SH-SY5Y (cell line): ENCODE measurements around the gene ZNRF1.

ENCODE experiments used
- GATA2 ChIP-seq: IDR thresholded peaks from 2 replicates; pipeline ENCODE4 v1.6.1; 2011; ENCODE audit warnings: mild to moderate bottlenecking, low read depth, low read length
- GATA3 ChIP-seq: IDR thresholded peaks from 2 replicates; pipeline ENCODE4 v1.6.1; 2011; ENCODE audit warnings: low read depth, mild to moderate bottlenecking, low read length, moderate library complexity

ZNRF1 gene

GRCh38 chr16:75086281-75086680, 87.5 kb downstream of the ZNRF1 start:
- TF ChIP-seq GATA2, result no peak
- TF ChIP-seq GATA3, result no peak

DNA sequence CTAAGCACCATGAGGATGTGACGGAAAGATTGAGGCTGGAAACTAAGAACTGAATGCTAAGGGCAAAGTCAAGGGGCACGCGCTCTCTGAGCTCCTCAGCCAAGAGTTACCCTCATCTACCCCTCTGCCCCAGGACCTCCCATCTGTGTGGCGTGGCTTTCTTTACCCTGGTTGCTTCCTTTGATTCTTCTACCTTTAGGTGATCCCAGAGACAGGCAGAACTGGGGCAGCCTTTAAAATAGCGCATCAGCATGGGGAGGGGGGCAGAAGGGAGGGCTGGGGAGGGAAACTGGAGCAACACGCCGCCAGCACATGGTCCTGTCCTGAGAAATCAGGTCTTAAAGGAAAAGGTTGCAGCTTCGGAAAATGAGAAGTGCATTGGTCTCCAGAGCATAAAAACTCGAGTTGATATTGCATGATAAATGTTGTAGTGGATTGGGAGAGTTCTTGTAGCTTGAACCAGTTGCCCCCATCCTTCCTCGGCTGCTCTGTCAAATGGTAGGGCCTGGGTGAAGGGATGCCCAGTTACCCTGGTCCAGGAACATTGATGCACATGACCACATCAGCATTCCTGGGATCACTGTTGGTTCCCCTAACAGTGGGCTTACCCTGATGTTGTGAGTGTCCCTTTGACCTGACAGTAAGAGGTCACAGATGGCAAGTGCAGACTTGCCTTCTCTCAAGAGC, 88.0 kb downstream of the ZNRF1 start:
- TF ChIP-seq GATA3 (no peak), GATA2 (no peak)

GRCh38 chr16:75087375-75087979, 88.7 kb downstream of the ZNRF1 start:
- TF ChIP-seq GATA2 (no peak), GATA3 (no peak)

DNA sequence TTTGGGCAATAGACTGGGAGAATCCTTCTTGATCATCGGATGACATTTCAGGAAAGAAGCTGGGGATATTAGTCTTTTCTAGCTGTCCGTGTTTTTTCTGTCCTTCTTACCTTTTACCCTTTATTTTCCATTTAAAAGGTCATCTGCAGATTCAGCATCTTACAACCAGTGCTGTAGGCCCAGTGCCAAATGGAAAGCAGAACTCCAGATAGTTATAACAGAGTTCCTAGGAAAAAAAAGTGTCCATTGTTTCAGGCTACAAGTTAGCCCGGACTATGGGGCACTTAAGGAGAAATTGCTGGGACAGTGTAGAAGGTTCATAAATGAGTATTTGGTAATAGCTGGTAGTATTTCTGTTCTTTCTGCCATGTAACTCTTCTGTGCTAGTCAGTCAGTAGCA, 89.4 kb downstream of the ZNRF1 start:
- TF ChIP-seq GATA3 (no peak), GATA2 (no peak)

DNA sequence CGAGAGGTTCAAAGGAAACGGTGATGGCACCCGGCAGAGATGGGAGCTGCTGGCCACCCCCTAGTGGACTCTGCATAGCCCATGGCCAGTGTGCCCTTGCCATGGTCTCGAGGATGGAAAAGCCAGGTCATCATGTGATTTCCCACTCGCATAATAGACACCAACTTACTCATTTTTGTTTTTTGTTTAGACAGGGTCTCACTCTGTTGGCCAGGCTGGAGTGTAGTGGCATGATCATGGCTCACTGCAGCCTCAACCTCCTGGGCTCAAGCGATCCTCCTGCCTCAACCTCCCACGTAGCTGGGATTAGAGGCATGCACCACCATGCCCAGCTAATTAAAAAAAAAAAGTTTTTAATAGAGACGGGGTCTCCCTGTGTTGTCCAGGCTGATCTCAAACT, 90.1 kb downstream of the ZNRF1 start:
- TF ChIP-seq GATA2 (no peak), GATA3 (no peak)

- TF ChIP-seq GATA3 (no peak), GATA2 (no peak)
Measured at GRCh38 chr16:75089486-75090202, 90.8 kb downstream of the ZNRF1 start.

- no peak for TF ChIP-seq GATA3
- TF ChIP-seq GATA2, result no peak
Measured at GRCh38 chr16:75092777-75093176, 94.0 kb downstream of the ZNRF1 start.

- TF ChIP-seq GATA3, result no peak
- TF ChIP-seq GATA2, result no peak
Measured at GRCh38 chr16:75093598-75094540, 95.0 kb downstream of the ZNRF1 start.

DNA sequence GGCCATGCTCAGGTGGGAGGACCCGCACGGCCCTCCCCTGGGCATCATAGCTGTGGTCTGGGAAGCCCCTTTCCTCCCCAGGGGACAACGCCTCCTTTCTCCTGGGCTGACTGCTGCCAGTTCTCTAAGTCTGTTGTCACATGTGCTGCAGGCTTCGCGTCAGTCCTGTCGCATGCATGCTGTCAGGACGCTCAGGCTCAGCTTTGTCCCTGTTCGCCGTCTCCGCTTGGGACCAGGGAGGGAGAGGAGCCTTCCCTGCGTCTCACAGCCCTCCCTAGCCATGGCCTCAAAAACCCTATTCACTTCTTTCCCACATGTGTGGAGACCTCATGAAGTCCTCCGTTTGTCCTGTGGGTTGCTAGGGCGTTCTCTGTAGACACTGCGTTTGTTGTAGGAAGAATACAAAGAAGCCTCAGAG, 96.4 kb downstream of the ZNRF1 start:
- TF ChIP-seq GATA2 (no peak), GATA3 (no peak)

DNA sequence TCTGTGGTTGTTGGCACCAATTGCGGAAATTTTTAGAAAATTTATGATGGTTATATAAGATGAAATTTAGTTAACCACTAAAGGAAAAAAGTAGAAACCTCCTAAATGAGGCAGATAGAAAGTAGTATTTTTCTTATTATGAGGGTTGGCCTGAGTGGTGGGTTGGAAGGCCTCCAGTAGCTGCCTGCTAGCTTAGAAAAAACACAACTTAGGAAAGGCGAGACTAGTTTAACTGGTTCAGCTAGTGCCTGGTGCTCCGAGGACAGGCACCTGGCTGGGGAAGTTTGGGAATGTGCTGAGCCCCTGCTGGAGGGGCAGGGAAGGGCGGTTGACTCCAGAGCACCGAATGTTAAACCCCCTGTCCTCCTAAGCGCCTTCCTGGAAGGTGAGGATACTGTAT, 97.8 kb downstream of the ZNRF1 start:
- TF ChIP-seq GATA3, result no peak
- no peak for TF ChIP-seq GATA2

GRCh38 chr16:75097191-75097761, 98.5 kb downstream of the ZNRF1 start:
- TF ChIP-seq GATA2 (no peak), GATA3 (no peak)

GRCh38 chr16:75097941-75098901, 99.4 kb downstream of the ZNRF1 start:
- TF ChIP-seq GATA2 (no peak), GATA3 (no peak)
